HFFc6 (cell line): ENCODE data around the gene GPALPP1. TPM values are rescaled to one million over a fixed set of nuclear protein-coding genes. Genes with fewer than 3 reads are reported as not detected.
"Not testable (repeated sequence)": the region's sequence is repeated elsewhere in the genome, so short reads cannot be mapped to it uniquely, and the experiment has no call there.

Experiments
- DNase-seq: peaks from one replicate; pipeline ENCODE4 v3.0.0-alpha.2; 2018
- H3K27ac Mint-ChIP-seq: 2 replicates; pipeline ENCODE4 v1.8.0; 2020; ENCODE audit warnings: mild to moderate bottlenecking, mixed read lengths
- H3K27me3 Mint-ChIP-seq: 2 replicates; pipeline ENCODE4 v1.8.0; 2021; ENCODE audit warnings: mild to moderate bottlenecking, moderate library complexity, mixed read lengths; ENCODE audit not compliant: insufficient read depth
- H3K36me3 Mint-ChIP-seq: 2 replicates; pipeline ENCODE4 v1.8.0; 2021; ENCODE audit warnings: low read depth, mixed read lengths
- H3K4me1 Mint-ChIP-seq: 2 replicates; pipeline ENCODE4 v1.8.0; 2020; ENCODE audit warnings: low read depth, mixed read lengths
- H3K4me3 Mint-ChIP-seq: 2 replicates; pipeline ENCODE4 v1.8.0; 2020; ENCODE audit warnings: mild to moderate bottlenecking, moderate library complexity, mixed read lengths
- H3K9me3 Mint-ChIP-seq: 2 replicates; pipeline ENCODE4 v1.8.0; 2020; ENCODE audit warnings: mild to moderate bottlenecking, mixed read lengths
- CTCF ChIP-seq: fragments of 200-600 bp; sonication (generic); IDR thresholded peaks from 2 replicates; pipeline ENCODE4 v1.5.0; 2021; ENCODE audit warnings: antibody characterized with exemption, mild to moderate bottlenecking
- total RNA-seq, 6 experiments: library from RNA; stranded (reverse); fragmentation: NEBNext Ultra II Directional; extraction: Animal tissue kit (Norgen Biotek cat#: 25700); gene quantifications; 2 replicates in 1 of 6; 3 replicates in 5 of 6; pipeline ENCODE4 v1.2.3, GENCODE V29; 2021

GPALPP1 gene
- total RNA-seq, 6 experiments from 2014 or later = 22.1 to 25.8 (median 23.5) TPM

- Mint-ChIP-seq H3K27ac (peak overlapping the region; percentile 89), H3K9me3 (no peaks in the 10 kb centered on the region), H3K4me1 (peaks cover 37% of the 10 kb centered on the region), H3K36me3 (no peaks in the 10 kb centered on the region), H3K4me3 (peak overlapping the region; percentile 79), H3K27me3 (peaks cover 2% of the 10 kb centered on the region)
- DNase-seq = peak; percentile 60
- TF ChIP-seq CTCF = no peak
These were observed 66.7 kb downstream of the GPALPP1 start for GRCh38 chr13:45055902-45056648.

- Mint-ChIP-seq H3K4me3 (no peak overlapping the region), H3K27me3 (no peaks in the 10 kb centered on the region; the same call in 1 of the 2 replicates), H3K36me3 (no peaks in the 10 kb centered on the region), H3K9me3 (no peaks in the 10 kb centered on the region), H3K4me1 (peaks cover 32% of the 10 kb centered on the region), H3K27ac (no peak overlapping the region)
- no peak for TF ChIP-seq CTCF
- DNase-seq = no peak
These were observed 70.7 kb downstream of the GPALPP1 start for GRCh38 chr13:45060062-45060461.

- Mint-ChIP-seq H3K27me3 (peaks cover 12% of the 10 kb centered on the region), H3K36me3 (no peaks in the 10 kb centered on the region), H3K4me3 (no peak overlapping the region), H3K27ac (peak overlapping the region; percentile 57; the same call in 1 of the 2 replicates), H3K4me1 (peaks cover 13% of the 10 kb centered on the region), H3K9me3 (no peaks in the 10 kb centered on the region)
- DNase-seq = peak; percentile 60
- TF ChIP-seq CTCF = no peak
These were observed 74.0 kb downstream of the GPALPP1 start for GRCh38 chr13:45063261-45063860.

- not testable (repeated sequence) for H3K36me3 Mint-ChIP-seq, H3K4me1 Mint-ChIP-seq, H3K9me3 Mint-ChIP-seq, H3K4me3 Mint-ChIP-seq, DNase-seq, H3K27ac Mint-ChIP-seq
- H3K27me3 Mint-ChIP-seq = peaks cover 17% of the 10 kb centered on the region
These were observed 74.6 kb downstream of the GPALPP1 start for GRCh38 chr13:45063889-45064288.

- no peak overlapping the region for H3K27ac Mint-ChIP-seq
- no peak overlapping the region for H3K4me3 Mint-ChIP-seq
- H3K9me3 Mint-ChIP-seq = no peaks in the 10 kb centered on the region
- peaks cover 17% of the 10 kb centered on the region for H3K27me3 Mint-ChIP-seq
- no peaks in the 10 kb centered on the region for H3K36me3 Mint-ChIP-seq
- no peak for DNase-seq
- H3K4me1 Mint-ChIP-seq = peaks cover 8% of the 10 kb centered on the region
- TF ChIP-seq CTCF = no peak
These were observed 75.6 kb downstream of the GPALPP1 start for GRCh38 chr13:45064889-45065288.
